MM.1S (cell line): ENCODE data around the gene YOD1.

Experiments used
- EZH2 ChIP-seq: fragments of 300-600 bp; sonication (generic); optimal IDR thresholded peaks from 2 replicates; pipeline ENCODE3; 2017; ENCODE audit warnings: low read depth, mild to moderate bottlenecking, antibody characterized with exemption, low read length, mixed read lengths
- EZH2phosphoT487 ChIP-seq: fragments of 300-600 bp; sonication (generic); IDR thresholded peaks from 2 replicates; pipeline ENCODE4 v1.6.1; 2018; ENCODE audit warnings: antibody characterized with exemption, low read length
- TF ChIP-seq, protein P1 (sequence below): fragments of 300-600 bp; sonication (generic); IDR thresholded peaks from 2 replicates; pipeline ENCODE4 v1.5.1; 2016; ENCODE audit warnings: antibody characterized with exemption, low read length, mixed read lengths

DNA sequence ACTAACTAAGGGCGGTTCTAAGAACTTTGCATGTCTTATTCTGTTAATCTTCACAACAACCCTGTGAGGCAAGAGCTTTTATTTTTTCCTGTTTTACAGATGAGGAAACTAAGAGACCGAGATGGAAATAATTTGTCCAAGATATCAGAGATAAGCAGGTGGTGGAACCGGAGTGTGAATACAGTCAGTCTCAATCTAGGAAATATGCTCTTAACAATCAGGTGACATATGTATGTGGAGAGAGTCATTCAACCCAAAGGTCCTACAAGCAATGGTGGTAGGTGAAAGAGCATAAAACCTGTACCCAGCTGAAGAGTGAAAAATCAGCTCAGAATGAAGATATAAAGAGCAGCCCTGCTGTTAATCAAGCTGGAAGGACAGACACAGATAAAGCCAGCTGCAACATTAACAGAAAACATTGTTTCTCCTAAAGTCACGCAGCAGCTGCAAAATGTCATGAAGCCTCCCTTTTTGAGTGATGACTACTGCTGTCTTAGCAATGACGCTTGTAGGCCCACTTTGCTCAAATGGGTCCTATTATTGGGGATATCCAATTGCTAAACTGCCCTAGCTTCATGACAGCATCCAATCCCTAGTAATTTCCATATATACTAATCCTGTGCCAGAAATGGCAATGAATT, 50.2 kb downstream of the YOD1 start:
- TF ChIP-seq, protein P1, sequence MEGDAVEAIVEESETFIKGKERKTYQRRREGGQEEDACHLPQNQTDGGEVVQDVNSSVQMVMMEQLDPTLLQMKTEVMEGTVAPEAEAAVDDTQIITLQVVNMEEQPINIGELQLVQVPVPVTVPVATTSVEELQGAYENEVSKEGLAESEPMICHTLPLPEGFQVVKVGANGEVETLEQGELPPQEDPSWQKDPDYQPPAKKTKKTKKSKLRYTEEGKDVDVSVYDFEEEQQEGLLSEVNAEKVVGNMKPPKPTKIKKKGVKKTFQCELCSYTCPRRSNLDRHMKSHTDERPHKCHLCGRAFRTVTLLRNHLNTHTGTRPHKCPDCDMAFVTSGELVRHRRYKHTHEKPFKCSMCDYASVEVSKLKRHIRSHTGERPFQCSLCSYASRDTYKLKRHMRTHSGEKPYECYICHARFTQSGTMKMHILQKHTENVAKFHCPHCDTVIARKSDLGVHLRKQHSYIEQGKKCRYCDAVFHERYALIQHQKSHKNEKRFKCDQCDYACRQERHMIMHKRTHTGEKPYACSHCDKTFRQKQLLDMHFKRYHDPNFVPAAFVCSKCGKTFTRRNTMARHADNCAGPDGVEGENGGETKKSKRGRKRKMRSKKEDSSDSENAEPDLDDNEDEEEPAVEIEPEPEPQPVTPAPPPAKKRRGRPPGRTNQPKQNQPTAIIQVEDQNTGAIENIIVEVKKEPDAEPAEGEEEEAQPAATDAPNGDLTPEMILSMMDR, result no peak
- TF ChIP-seq EZH2phosphoT487 (no peak), EZH2 (no peak)
